Right cardiac atrium (tissue), 5 donors: ENCODE measurements around the gene CMC2. TPM values are rescaled to one million over a fixed set of nuclear protein-coding genes. Genes with fewer than 3 reads are reported as not detected.

Experiments used
- ATAC-seq, 2 donors: fragments of 200-7000 bp; cut with Tn5 transposase; one replicate each; pipeline versions ENCODE4 v1.8.0 to v1.9.1; 2020; ENCODE audit warnings: moderate library complexity in 2 of 2, mild to moderate bottlenecking in 1 of 2
- DNase-seq, 3 donors: peaks; one replicate each; pipeline ENCODE4 v3.0.0-alpha.2; 2020
- H3K27ac ChIP-seq: one replicate; pipeline ENCODE4 v1.5.1; 2013; ENCODE audit warnings: mild to moderate bottlenecking, low read length, control low read depth, moderate library complexity
- H3K27me3 ChIP-seq: one replicate; pipeline ENCODE4 v1.6.1; 2013; ENCODE audit not compliant: control insufficient read depth, insufficient read depth
- H3K4me1 ChIP-seq: one replicate; pipeline ENCODE4 v1.6.1; 2013; ENCODE audit warnings: low read length; ENCODE audit not compliant: control insufficient read depth, insufficient read depth
- H3K4me3 ChIP-seq: one replicate; pipeline ENCODE4 v1.5.1; 2013; ENCODE audit warnings: low read length, control low read depth
- H3K9me3 ChIP-seq: one replicate; pipeline ENCODE4 v1.6.1; 2013; ENCODE audit warnings: low read length; ENCODE audit not compliant: control insufficient read depth
- WGBS: extraction: QIAGEN DNeasy Blood & Tissue Kit; methylation state at CpG from one replicate; pipeline ENCODE4 v1.1.7; 2013; 5-methylcytosine and 5-hydroxymethylcytosine counted together
- intact Hi-C, 4 donors: fragments of 100-400 bp; cut with DNase I; formaldehyde crosslinking; loops; one replicate each; pipeline versions ENCODE4 v1.11.0 to v1.14.0; 2022 to 2023
- polyA plus RNA-seq: library from polyadenylated mRNA; stranded (reverse); fragments of 200-250 nt; gene quantifications from one replicate; pipeline ENCODE4 v1.2.3, GENCODE V29; 2013
- total RNA-seq, 4 donors: library from RNA; stranded (reverse); fragmentation: NEBNext Ultra II Directional; extraction: Animal tissue kit (Norgen Biotek cat#: 25700); gene quantifications; one replicate each; pipeline ENCODE4 v1.2.1, GENCODE V29; 2021
- donor health status: healthy with polysubstance abuse.
- donor health status: DM: no; HTN: yes; CAD: no.
- donor health status: DM: no; HTN: no; CAD: no.
- donor health status: DM: no; HTN: yes; CAD: no; lungs with severe emphysema.
- donor health status: DM: yes; HTN: yes; CAD: no.

CMC2 gene
- total and polyA plus RNA-seq, 5 donors, result 117 to 342 (median 126) TPM

DNA sequence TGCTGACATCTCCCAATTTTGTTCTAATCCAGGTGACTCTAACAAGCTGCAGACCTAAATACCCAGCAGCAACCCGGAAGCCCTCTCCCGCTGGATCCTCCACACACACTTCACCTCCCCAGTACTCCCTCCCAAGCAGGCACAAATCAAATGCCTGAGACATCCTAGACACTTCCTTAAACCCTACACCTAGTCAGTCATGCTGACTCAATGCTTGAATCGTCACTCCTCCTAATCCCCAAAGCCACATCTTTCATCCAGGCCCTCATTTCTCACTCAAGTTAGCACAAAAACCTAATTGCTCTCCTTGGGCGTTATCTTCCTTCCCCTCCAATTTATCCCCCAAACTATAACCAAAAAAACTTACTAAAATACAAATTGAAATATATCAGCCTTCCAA lies 32.7 kb downstream of the CMC2 start:
- H3K27ac ChIP-seq, result no peak overlapping the region
- ATAC-seq, result no peak
- intact Hi-C loops, result no loop called here
- H3K4me1 ChIP-seq, result peaks cover 1% of the 10 kb centered on the region
- H3K27me3 ChIP-seq, result no peaks in the 10 kb centered on the region
- H3K9me3 ChIP-seq, result no peaks in the 10 kb centered on the region
- DNase-seq, result no peak
- WGBS, result 70% methylated on average over 4 of the region's 4 CpGs
- no peak overlapping the region for H3K4me3 ChIP-seq

DNA sequence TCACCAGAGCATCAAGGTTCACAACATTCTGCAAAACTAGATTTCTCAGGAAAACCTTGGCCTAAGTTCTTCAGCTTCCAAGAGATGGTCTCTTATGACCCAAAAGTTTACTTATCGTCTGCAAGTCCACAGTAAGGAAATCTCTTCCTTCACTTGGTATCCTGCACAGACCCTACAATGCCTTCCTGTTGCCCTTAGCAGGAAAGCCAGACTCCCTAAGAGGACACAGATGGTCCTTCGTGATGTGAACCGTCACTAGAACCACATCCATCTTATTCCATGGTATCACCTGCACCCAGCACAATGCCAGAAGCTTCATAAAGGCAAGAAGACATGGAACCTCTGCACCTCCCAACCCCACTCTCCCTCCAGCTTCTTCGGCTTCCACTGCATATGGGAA lies 34.1 kb downstream of the CMC2 start:
- Histone ChIP-seq H3K4me3 (no peak overlapping the region), H3K27me3 (no peaks in the 10 kb centered on the region), H3K27ac (no peak overlapping the region), H3K4me1 (peaks cover 1% of the 10 kb centered on the region), H3K9me3 (no peaks in the 10 kb centered on the region)
- DNase-seq, result no peak
- no peak for ATAC-seq
- intact Hi-C loops, result no loop called here
- 78% methylated on average over 4 of the region's 4 CpGs for WGBS

DNA sequence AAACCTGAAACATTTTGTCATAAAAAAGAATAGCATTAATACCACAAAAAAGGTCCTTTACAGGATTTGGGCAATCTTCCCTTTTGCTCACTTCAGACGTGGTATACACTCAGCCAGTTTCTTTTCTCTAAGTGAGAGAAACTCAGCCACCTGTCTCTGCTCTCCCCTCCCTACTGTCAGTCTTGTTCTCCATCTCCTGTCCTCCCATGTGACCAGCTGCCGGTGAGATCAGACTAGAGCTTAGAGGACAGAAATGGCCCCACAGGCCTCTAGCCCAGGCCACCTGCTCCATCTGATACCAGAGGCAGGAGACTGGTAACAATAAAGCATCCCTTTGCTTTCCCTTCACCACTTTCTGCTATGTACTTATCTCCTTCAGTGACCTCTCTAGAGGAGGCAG lies 34.9 kb downstream of the CMC2 start:
- Histone ChIP-seq H3K9me3 (no peaks in the 10 kb centered on the region), H3K4me3 (no peak overlapping the region), H3K4me1 (peaks cover 1% of the 10 kb centered on the region), H3K27me3 (no peaks in the 10 kb centered on the region), H3K27ac (no peak overlapping the region)
- intact Hi-C loops, result no loop called here
- ATAC-seq (no peak), DNase-seq (no peak)
- 68% methylated on average over 2 of the region's 2 CpGs for WGBS

DNA sequence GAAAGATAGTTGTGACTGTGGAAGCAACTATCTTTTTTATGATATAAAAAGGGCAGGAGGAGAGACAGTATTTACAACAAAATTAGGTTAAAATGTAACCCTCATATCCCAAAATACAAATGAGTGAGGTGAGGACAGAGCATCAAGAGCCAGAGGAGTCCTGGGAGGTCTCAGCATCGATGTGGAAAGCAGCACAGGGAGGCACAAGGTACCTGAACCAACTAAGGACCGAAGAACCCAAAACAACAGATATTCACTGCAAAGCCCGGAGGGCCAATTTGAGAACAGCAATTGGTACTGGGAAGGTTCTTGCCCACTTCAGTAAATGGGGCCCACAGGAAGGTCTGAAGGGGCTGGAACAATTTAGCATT lies 37.6 kb downstream of the CMC2 start:
- Histone ChIP-seq H3K4me3 (no peak overlapping the region), H3K27ac (no peak overlapping the region), H3K27me3 (no peaks in the 10 kb centered on the region), H3K9me3 (no peaks in the 10 kb centered on the region), H3K4me1 (no peaks in the 10 kb centered on the region)
- no peak for ATAC-seq
- no peak for DNase-seq
- WGBS, result 97% methylated on average over 3 of the region's 3 CpGs
- intact Hi-C loops, result no loop called here

DNA sequence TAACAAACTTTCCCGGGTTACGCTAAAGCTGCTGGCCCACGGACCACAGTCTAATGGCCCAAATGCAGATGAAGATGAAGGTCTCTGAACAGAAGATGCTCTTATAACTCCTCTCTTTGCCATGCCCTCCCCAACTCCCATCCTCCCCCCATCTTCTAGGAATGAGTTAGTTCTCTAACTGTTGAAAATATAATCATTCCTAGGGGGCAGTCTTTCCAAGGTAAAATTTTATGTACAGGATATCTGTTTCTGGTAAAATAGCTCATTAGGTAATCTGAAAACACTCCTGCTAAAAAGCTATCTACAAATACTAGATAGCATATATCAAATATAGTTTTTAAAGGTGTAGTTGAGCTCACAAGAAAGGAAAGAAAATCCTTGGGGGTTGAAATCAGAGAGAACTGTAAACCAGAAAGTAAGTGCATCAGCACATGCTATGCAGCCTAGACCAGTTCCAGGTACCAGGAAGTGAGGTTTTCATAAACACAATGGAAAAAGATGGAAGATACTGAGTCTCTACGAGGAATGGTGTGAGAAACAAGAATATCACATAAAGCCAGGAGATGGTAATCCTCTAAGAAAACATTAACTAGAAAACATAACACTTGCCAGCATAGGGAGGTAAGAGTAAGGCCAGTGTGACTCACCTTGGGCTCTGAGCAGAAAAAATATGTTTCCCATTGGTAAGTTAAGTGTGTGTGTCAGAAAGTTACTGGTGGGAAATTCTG lies 38.1 kb downstream of the CMC2 start:
- H3K27me3 ChIP-seq, result no peaks in the 10 kb centered on the region
- 89% methylated on average over 4 of the region's 4 CpGs for WGBS
- intact Hi-C loops, result no loop called here
- H3K27ac ChIP-seq, result no peak overlapping the region
- DNase-seq (no peak), ATAC-seq (no peak)
- no peak overlapping the region for H3K4me3 ChIP-seq
- H3K9me3 ChIP-seq, result no peaks in the 10 kb centered on the region
- no peaks in the 10 kb centered on the region for H3K4me1 ChIP-seq

DNA sequence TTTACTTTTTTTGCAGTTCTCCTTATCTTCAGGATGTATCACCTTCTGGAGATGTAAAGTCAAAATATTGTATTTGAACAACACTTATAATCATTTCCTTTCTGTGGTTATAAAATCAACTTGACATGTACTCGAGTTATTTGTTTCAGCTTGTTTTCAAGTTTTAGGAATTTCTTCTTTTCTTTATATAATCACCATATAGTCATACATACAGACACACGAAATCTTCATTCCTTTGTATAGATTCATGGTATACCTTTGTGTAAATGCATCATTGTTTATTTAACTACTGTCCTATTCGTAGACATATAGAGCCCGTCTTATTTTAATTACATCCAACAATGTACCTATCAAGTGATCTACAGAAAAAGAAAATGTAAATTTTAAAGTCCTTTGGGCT lies 40.1 kb downstream of the CMC2 start:
- 92% methylated on average over 4 of the region's 4 CpGs for WGBS
- ATAC-seq (no peak), DNase-seq (no peak)
- H3K27me3 ChIP-seq, result no peaks in the 10 kb centered on the region
- H3K27ac ChIP-seq, result no peak overlapping the region
- H3K4me3 ChIP-seq, result no peak overlapping the region
- H3K9me3 ChIP-seq, result no peaks in the 10 kb centered on the region
- no peaks in the 10 kb centered on the region for H3K4me1 ChIP-seq
- intact Hi-C loops, result no loop called here

DNA sequence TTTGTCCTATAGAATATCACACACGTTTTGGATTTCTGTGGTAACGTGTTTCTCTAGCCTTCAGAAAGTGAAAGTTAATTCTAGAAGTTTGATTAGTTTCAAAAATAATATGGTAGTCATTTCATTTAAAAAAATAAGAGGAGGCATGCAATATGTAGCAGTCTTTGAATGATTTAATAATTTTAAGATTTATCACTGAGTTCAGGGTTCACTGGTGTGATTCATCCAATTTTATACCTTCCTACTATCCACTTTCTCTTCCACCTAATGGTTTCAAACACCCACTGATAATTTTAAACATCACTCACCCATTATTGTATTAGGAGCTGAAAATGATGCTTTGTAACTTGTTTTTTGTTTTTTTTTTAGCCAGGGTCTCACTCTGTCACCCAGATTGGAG lies 42.3 kb downstream of the CMC2 start:
- WGBS, result 56% methylated on average over 2 of the region's 2 CpGs
- ATAC-seq (no peak), DNase-seq (no peak)
- intact Hi-C loops, result no loop called here
- Histone ChIP-seq H3K27ac (no peak overlapping the region), H3K27me3 (no peaks in the 10 kb centered on the region), H3K4me1 (no peaks in the 10 kb centered on the region), H3K9me3 (no peaks in the 10 kb centered on the region), H3K4me3 (no peak overlapping the region)

DNA sequence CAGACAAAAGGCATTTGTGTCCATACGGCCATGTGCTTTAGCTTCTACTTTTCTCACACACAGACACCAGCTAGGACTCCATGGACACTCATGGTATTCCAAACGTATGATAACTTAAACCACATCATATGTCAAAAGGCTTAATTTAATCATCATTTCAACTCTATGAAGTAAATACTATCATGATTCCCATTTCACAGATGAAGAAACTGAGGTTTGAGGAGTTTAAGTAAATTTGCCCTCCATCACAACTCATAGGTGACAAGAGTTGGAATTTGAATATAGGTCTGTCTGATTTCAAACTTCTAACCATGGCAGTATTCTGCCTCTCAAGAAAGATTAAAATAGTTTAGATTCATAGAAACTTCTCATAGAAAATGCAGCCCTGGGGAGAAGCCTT lies 43.8 kb downstream of the CMC2 start:
- no peak for ATAC-seq
- Histone ChIP-seq H3K4me3 (no peak overlapping the region), H3K9me3 (no peaks in the 10 kb centered on the region), H3K27me3 (no peaks in the 10 kb centered on the region), H3K4me1 (no peaks in the 10 kb centered on the region), H3K27ac (no peak overlapping the region)
- WGBS, result 78% methylated on average over 2 of the region's 2 CpGs
- intact Hi-C loops, result no loop called here
- DNase-seq, result no peak

DNA sequence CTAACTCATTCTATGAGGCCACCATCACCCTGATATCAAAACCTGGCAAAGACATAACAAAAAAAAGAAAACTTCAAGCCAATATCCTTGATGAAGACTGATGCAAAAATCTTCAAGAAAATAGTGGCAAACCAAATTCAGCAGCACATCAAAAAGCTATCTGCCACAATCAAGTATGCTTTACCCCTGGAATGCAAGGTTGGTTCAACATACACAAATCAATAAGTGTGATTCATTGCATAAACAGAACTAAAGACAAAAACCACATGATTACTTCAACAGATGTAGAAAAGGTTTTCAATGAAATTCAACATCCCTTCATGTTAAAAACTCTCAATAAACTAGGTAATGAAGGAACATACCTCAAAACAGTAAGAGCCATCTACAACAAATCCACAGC lies 48.4 kb downstream of the CMC2 start:
- Histone ChIP-seq H3K27me3 (no peaks in the 10 kb centered on the region), H3K9me3 (no peaks in the 10 kb centered on the region), H3K27ac (no peak overlapping the region), H3K4me1 (no peaks in the 10 kb centered on the region), H3K4me3 (no peak overlapping the region)
- DNase-seq (no peak), ATAC-seq (no peak)
- intact Hi-C loops, result no loop called here

DNA sequence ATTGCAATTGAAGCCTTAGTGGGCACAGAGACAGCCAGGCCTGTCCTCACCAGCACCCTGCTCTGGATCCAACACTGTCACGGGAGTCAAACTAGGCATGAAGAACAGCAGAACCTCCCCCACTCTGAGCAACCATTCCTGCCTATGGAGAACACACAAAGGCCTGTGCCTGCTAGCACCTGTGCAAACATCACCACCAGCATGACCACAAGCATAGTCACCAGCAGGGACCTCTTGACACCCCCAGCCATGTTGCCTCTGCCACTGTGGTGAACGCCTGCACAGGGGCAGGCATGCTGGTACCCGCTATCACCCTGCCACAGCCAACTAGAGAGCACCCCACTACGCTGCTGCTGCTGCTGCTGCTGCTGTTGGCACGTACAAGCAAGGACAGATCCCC lies 51.7 kb downstream of the CMC2 start:
- ATAC-seq, result no peak
- H3K9me3 ChIP-seq, result no peaks in the 10 kb centered on the region
- no peak for DNase-seq
- H3K4me3 ChIP-seq, result no peak overlapping the region
- intact Hi-C loops, result no loop called here
- no peaks in the 10 kb centered on the region for H3K27me3 ChIP-seq
- H3K27ac ChIP-seq, result no peak overlapping the region
- WGBS, result 94% methylated on average over 5 of the region's 5 CpGs
- no peaks in the 10 kb centered on the region for H3K4me1 ChIP-seq

DNA sequence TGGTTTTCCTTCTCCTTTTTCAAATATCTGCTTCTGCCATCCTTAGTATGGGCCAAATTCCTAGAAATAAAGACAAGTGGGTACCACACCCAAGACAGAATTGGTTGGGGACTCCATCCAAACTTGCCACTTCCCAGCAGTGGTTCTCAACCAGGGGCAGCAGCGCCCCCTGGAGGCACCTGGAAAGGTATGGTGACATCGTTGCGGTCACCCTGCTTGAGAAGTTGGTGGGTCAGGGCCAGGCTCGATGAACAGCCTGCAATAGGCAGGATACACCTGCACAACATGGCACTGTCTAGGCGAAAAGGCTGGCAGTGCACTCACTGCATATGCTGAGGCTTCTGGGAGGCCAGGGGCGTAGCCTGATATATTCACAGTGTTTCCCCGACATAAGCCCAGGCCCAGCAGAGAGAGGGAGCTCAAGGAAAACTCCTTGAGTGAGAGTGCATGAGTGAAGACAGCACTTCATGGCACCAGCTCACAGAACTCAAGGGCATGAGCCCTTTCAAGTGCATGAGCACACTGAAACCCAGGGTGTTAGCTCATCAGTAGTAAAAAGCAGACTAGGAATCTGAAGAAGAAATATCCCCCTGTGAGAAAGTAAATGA lies 57.7 kb downstream of the CMC2 start:
- no peak overlapping the region for H3K27ac ChIP-seq
- intact Hi-C loops, result no loop called here
- no peaks in the 10 kb centered on the region for H3K4me1 ChIP-seq
- 23% methylated on average over 7 of the region's 7 CpGs for WGBS
- peak; percentile 65 to 77 for ATAC-seq
- no peaks in the 10 kb centered on the region for H3K27me3 ChIP-seq
- no peak overlapping the region for H3K4me3 ChIP-seq
- no peaks in the 10 kb centered on the region for H3K9me3 ChIP-seq
- DNase-seq, result peak; percentile 60 to 88 (median 66)
